A549 (cell line): ENCODE measurements around the gene GABBR2. TPM values are rescaled to one million over a fixed set of nuclear protein-coding genes. Genes with fewer than 3 reads are reported as not detected.

ENCODE experiments used
- ATAC-seq, 2 experiments: fragments of 200-7000 bp in 1 of 2; fragments of >200 bp in 1 of 2; cut with Nextera tagmentation in 1 of 2; cut with Tn5 transposase in 1 of 2; 3 replicates each; pipeline versions ENCODE4 v1.8.0 to v1.9.1; 2018 to 2020; ENCODE audit warnings: mild to moderate bottlenecking in 1 of 2, moderate library complexity in 1 of 2
- CTCF ChIA-PET: fragments of 300-600 bp; sonication (Branson Sonifier 250); formaldehyde crosslinking; extraction: SDS; loops from one replicate; lab custom pipeline; 2021; ENCODE audit warnings: antibody characterized with exemption, inconsistent platforms; lab: Yijun Ruan, JAX
- POLR2A ChIA-PET: fragments of 350-600 bp; formaldehyde crosslinking; extraction: SDS; loops from one replicate; lab custom pipeline; 2021; ENCODE audit warnings: antibody characterized with exemption, inconsistent platforms; lab: Yijun Ruan, JAX
- DNase-seq, 2 experiments: peaks; one replicate each; pipeline versions ENCODE4 v3.0.0 to v3.0.0-alpha.2; 2011 to 2016; ENCODE audit warnings: low read depth in 1 of 2, low spot score in 1 of 2
- FAIRE-seq: peaks from 2 replicates; lab custom pipeline; 2011; peaks lifted over from hg19 to GRCh38; lab: Jason Lieb, UNC
- H3K27ac ChIP-seq, 2 experiments: fragments of >200 bp; sonication (Bioruptor Twin); formaldehyde crosslinking; 3 replicates each; pipeline ENCODE4 v1.5.1; 2016 to 2017
- H3K4me1 ChIP-seq: fragments of >200 bp; sonication (Bioruptor Twin); formaldehyde crosslinking; 3 replicates; pipeline ENCODE4 v1.6.1; 2016
- H3K4me2 ChIP-seq: fragments of >200 bp; sonication (Bioruptor Twin); formaldehyde crosslinking; 3 replicates; pipeline ENCODE4 v1.6.1; 2016
- H3K4me3 ChIP-seq: fragments of >200 bp; sonication (Bioruptor Twin); formaldehyde crosslinking; 3 replicates; pipeline ENCODE4 v1.5.1; 2016
- H3K9me3 ChIP-seq: fragments of >200 bp; sonication (Bioruptor Twin); formaldehyde crosslinking; 3 replicates; pipeline ENCODE4 v1.6.1; 2016
- BHLHE40 ChIP-seq: IDR thresholded peaks from 2 replicates; pipeline ENCODE4 v1.6.1; 2012; ENCODE audit warnings: low read depth, low read length, inconsistent platforms
- CHD4 ChIP-seq: fragments of 200-600 bp; sonication (generic); IDR thresholded peaks from 2 replicates; pipeline ENCODE4 v1.6.1; 2016; ENCODE audit warnings: antibody characterized with exemption, mild to moderate bottlenecking, borderline replicate concordance
- EHF ChIP-seq: fragments of 250-450 bp; sonication (Bioruptor Pico); IDR thresholded peaks from 2 replicates; pipeline ENCODE4 v1.5.0; 2020; ENCODE audit warnings: mild to moderate bottlenecking
- FOSL2 ChIP-seq, 2 experiments: fragments of 450-650 bp in 1 of 2; fragments of >200 bp in 1 of 2; sonication (Bioruptor Twin) in 1 of 2; formaldehyde crosslinking; IDR thresholded peaks; 2 replicates each; pipeline versions ENCODE4 v1.5.0 to v1.6.1; 2016 to 2020; ENCODE audit warnings: mild to moderate bottlenecking in 1 of 2, moderate library complexity in 1 of 2
- FOXS1 ChIP-seq: fragments of 250-450 bp; sonication (Bioruptor Pico); IDR thresholded peaks from 2 replicates; pipeline ENCODE4 v1.5.0; 2020; ENCODE audit warnings: mild to moderate bottlenecking, moderate library complexity
- HEYL ChIP-seq: fragments of 250-450 bp; sonication (Bioruptor Pico); IDR thresholded peaks from 2 replicates; pipeline ENCODE4 v1.8.0; 2021; ENCODE audit warnings: mild to moderate bottlenecking, moderate library complexity
- HOXA7 ChIP-seq: fragments of 250-450 bp; sonication (Bioruptor Pico); IDR thresholded peaks from 2 replicates; pipeline ENCODE4 v1.5.0; 2020; ENCODE audit warnings: mild to moderate bottlenecking, moderate library complexity
- MAFK ChIP-seq: fragments of 450-650 bp; IDR thresholded peaks from 2 replicates; pipeline ENCODE4 v1.6.1; 2014; ENCODE audit not compliant: partially characterized antibody
- MYC ChIP-seq: IDR thresholded peaks from 2 replicates; pipeline ENCODE4 v1.6.1; 2012; ENCODE audit warnings: mild to moderate bottlenecking, inconsistent platforms, low read length, improper control_type of control experiment, borderline replicate concordance
- NFE2L2 ChIP-seq: fragments of 150-350 bp; conservative IDR thresholded peaks from 2 replicates; pipeline ENCODE4 v1.6.1; 2014; ENCODE audit warnings: low read length
- NPAS2 ChIP-seq: fragments of 250-450 bp; sonication (Bioruptor Pico); IDR thresholded peaks from 2 replicates; pipeline ENCODE4 v1.8.0; 2022; ENCODE audit warnings: mild to moderate bottlenecking, moderate library complexity, borderline replicate concordance
- POLR2A ChIP-seq: IDR thresholded peaks from 2 replicates; pipeline ENCODE4 v1.6.1; 2012; ENCODE audit warnings: mild to moderate bottlenecking, low read length
- RAD21 ChIP-seq, 2 experiments: fragments of >200 bp in 1 of 2; sonication (Bioruptor Twin) in 1 of 2; formaldehyde crosslinking in 1 of 2; IDR thresholded peaks in 1 of 2; conservative IDR thresholded peaks in 1 of 2; 2 replicates in 1 of 2; 3 replicates in 1 of 2; pipeline ENCODE4 v1.6.1; 2012 to 2018; ENCODE audit warnings: inconsistent platforms in 1 of 2
- RARB ChIP-seq: fragments of 250-450 bp; sonication (Bioruptor Pico); IDR thresholded peaks from 2 replicates; pipeline ENCODE4 v1.8.0; 2021; ENCODE audit warnings: mild to moderate bottlenecking, moderate library complexity
- RFX5 ChIP-seq: fragments of 450-650 bp; IDR thresholded peaks from 2 replicates; pipeline ENCODE4 v1.7.1; 2014; ENCODE audit warnings: antibody characterized with exemption, mild to moderate bottlenecking, moderate library complexity
- WGBS: methylation state at CpG from one replicate; pipeline ENCODE4 v1.1.6; 2017; ENCODE audit errors: missing lambda C conversion rate; 5-methylcytosine and 5-hydroxymethylcytosine counted together
- polyA plus RNA-seq, 4 experiments: library from polyadenylated mRNA; depleted of rRNA in 3 of 4; stranded (reverse); fragments of >200 nt; fragmentation: RNase III in 1 of 4; extraction: RNeasy Plus Mini Kit Qiagen cat#74134 plus additional on column Dnase treatment in 1 of 4; gene quantifications; 2 replicates in 3 of 4; 3 replicates in 1 of 4; pipeline ENCODE4 v1.2.3, GENCODE V29; 2011 to 2017
- TF ChIP-seq, protein P1 (sequence below): fragments of 150-350 bp; IDR thresholded peaks from 2 replicates; pipeline ENCODE4 v1.6.1; 2014; ENCODE audit warnings: low read depth, mild to moderate bottlenecking, low read length
- TF ChIP-seq, protein P2 (sequence below): fragments of 200-600 bp; sonication (generic); IDR thresholded peaks from 2 replicates; pipeline ENCODE4 v1.6.1; 2016; ENCODE audit warnings: antibody characterized with exemption, mild to moderate bottlenecking, moderate library complexity
- TF ChIP-seq, protein P3 (sequence below): IDR thresholded peaks from 2 replicates; pipeline ENCODE4 v1.6.1; 2012
- TF ChIP-seq, protein P4 (sequence below): IDR thresholded peaks from 2 replicates; pipeline ENCODE4 v1.6.1; 2012
- TF ChIP-seq, protein P5 (sequence below): fragments of 450-650 bp; IDR thresholded peaks from 2 replicates; pipeline ENCODE4 v1.6.1; 2014; ENCODE audit warnings: antibody characterized with exemption
- TF ChIP-seq, protein P6 (sequence below): fragments of >200 bp; sonication (Bioruptor Twin); formaldehyde crosslinking; IDR thresholded peaks from 2 replicates; pipeline ENCODE4 v1.6.1; 2016

The GABBR2 gene
- polyA plus RNA-seq, 2 of the 4 experiments (the other 2 are of a cell fraction), result 0.08 to 0.57 TPM

DNA sequence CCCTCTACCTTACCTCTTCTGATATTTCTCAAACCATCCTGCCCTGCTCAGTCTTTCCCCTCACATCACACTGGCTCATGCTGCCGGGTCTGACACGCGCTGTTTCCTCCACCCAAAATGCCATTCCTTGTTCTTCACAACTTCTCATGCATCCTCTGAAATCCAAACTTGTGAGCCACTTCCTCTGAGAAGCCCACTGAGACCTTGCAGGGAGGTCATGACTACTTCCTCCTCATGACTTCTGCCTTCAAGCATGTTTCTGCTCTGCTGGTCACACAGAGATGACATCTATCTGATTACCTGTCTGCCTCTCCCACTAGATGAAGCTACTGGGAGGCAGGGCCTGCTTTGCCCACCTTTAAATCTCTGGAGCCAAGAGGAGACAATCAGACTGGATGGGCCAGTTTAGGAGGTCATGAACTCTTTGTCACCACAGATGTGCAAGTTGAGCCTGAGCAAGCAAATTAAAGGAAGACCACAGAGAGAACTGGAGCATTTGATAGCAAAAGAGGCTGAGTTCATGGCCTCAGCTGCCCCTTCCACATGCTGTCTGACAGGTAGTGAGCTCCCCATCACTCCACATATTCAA, 333.5 kb downstream of the GABBR2 start:
- peak; percentile 26 to 61; a peak in 4 of 6 replicates for ATAC-seq
- no peaks in the 10 kb centered on the region for H3K9me3 ChIP-seq
- POLR2A ChIA-PET, result interaction anchor here (1.0 kb wide), 1 partner anchor 105 kb away, joined by 3 read pairs; no protein-coding TSS in a partner anchor
- TF ChIP-seq, protein P1, sequence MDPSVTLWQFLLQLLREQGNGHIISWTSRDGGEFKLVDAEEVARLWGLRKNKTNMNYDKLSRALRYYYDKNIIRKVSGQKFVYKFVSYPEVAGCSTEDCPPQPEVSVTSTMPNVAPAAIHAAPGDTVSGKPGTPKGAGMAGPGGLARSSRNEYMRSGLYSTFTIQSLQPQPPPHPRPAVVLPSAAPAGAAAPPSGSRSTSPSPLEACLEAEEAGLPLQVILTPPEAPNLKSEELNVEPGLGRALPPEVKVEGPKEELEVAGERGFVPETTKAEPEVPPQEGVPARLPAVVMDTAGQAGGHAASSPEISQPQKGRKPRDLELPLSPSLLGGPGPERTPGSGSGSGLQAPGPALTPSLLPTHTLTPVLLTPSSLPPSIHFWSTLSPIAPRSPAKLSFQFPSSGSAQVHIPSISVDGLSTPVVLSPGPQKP, result no peak
- TF ChIP-seq, protein P2, sequence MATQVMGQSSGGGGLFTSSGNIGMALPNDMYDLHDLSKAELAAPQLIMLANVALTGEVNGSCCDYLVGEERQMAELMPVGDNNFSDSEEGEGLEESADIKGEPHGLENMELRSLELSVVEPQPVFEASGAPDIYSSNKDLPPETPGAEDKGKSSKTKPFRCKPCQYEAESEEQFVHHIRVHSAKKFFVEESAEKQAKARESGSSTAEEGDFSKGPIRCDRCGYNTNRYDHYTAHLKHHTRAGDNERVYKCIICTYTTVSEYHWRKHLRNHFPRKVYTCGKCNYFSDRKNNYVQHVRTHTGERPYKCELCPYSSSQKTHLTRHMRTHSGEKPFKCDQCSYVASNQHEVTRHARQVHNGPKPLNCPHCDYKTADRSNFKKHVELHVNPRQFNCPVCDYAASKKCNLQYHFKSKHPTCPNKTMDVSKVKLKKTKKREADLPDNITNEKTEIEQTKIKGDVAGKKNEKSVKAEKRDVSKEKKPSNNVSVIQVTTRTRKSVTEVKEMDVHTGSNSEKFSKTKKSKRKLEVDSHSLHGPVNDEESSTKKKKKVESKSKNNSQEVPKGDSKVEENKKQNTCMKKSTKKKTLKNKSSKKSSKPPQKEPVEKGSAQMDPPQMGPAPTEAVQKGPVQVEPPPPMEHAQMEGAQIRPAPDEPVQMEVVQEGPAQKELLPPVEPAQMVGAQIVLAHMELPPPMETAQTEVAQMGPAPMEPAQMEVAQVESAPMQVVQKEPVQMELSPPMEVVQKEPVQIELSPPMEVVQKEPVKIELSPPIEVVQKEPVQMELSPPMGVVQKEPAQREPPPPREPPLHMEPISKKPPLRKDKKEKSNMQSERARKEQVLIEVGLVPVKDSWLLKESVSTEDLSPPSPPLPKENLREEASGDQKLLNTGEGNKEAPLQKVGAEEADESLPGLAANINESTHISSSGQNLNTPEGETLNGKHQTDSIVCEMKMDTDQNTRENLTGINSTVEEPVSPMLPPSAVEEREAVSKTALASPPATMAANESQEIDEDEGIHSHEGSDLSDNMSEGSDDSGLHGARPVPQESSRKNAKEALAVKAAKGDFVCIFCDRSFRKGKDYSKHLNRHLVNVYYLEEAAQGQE, result no peak
- TF ChIP-seq EHF (no peak), RAD21 (conservative IDR thresholded peaks at IDR 0.05 in 1 of 2, IDR thresholded peaks at IDR 0.05 in 1 of 2) (no peak), HOXA7 (CRISPR knock-in tag) (no peak), RARB (CRISPR knock-in tag) (no peak)
- TF ChIP-seq, all 56 proteins: peak for 0
- no peak overlapping the region for H3K4me3 ChIP-seq
- peak overlapping the region; percentile 61 to 72 for H3K27ac ChIP-seq
- H3K4me1 ChIP-seq, result peaks cover 32% of the 10 kb centered on the region
- FAIRE-seq, result no peak
- peak in 1 of 2 experiments; percentile 53 for DNase-seq
- peak overlapping the region; percentile 56 for H3K4me2 ChIP-seq
- CTCF ChIA-PET, result interaction anchor here (1.1 to 1.4 kb wide), 2 partner anchors 11 kb away, joined by 3 to 7 read pairs; no protein-coding TSS in a partner anchor
- 40% methylated on average over 3 of the region's 3 CpGs for WGBS

DNA sequence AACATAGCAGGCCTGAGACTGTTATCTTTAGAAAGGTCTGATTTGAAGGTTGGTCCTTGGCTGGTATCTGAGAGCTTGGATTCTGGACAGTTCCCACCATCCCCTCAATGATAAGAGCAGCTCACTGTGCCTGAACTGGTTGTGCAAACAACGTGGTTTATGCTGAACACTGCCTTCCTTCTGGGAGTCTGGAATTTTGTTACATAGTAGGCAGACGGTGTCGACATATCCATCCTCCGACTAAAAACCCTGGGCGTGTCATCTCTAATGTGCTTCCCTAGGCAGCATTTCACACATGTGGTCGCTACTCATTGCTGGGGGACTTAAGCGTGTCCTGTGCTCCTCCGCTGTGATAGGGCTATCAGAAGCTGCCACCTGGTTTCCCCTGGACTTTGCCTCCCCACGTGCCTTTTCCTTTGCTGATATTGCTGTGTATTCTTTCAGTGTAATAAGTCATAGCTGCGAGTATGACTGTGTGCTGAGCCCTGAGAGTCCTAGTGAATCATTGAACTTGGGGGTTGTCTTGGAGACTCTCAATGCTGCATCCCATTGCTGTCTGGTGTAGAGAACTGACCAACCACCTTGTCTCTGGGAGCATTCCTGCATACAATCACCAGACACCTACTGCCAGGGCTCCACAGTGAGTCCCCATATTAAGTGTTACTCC, 334.2 kb downstream of the GABBR2 start:
- peak; percentile 95 to 96 for ATAC-seq
- H3K27ac ChIP-seq, result peak overlapping the region; percentile 61 to 72

More for the DNA sequence above, 334.2 kb downstream of the GABBR2 start:
- 15% methylated on average over 10 of the region's 10 CpGs for WGBS
- FAIRE-seq (no peak), DNase-seq (peak; percentile 72 to 84)
- Histone ChIP-seq H3K4me2 (peak overlapping the region; percentile 56), H3K4me3 (no peak overlapping the region), H3K9me3 (no peaks in the 10 kb centered on the region), H3K4me1 (peaks cover 26% of the 10 kb centered on the region)
- POLR2A ChIA-PET, result interaction anchor here (1.0 to 1.4 kb wide), 3 partner anchors 11 to 106 kb away, joined by 3 read pairs; no protein-coding TSS in a partner anchor
- CTCF ChIA-PET, result interaction anchor here (1.1 to 1.4 kb wide), 4 partner anchors 10 to 375 kb away, joined by 3 to 7 read pairs (median 4); no protein-coding TSS in a partner anchor
- no peak for TF ChIP-seq POLR2A
- peak; percentile 56; the same call in 1 of the 2 replicates for TF ChIP-seq MYC
- TF ChIP-seq BHLHE40, result peak; percentile 75
- TF ChIP-seq, protein P3, sequence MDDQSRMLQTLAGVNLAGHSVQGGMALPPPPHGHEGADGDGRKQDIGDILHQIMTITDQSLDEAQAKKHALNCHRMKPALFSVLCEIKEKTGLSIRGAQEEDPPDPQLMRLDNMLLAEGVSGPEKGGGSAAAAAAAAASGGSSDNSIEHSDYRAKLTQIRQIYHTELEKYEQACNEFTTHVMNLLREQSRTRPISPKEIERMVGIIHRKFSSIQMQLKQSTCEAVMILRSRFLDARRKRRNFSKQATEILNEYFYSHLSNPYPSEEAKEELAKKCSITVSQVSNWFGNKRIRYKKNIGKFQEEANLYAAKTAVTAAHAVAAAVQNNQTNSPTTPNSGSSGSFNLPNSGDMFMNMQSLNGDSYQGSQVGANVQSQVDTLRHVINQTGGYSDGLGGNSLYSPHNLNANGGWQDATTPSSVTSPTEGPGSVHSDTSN, result no peak
- no peak for TF ChIP-seq NFE2L2
- peak; percentile 36 for TF ChIP-seq MAFK
- no peak for TF ChIP-seq CHD4
- TF ChIP-seq FOSL2 (IDR thresholded peaks at IDR 0.05), result peak; percentile 12; the same call in 1 of the 2 replicates
- peak; percentile 68 for TF ChIP-seq FOSL2 (CRISPR knock-in tag; IDR thresholded peaks at IDR 0.05)
- TF ChIP-seq, protein P4, sequence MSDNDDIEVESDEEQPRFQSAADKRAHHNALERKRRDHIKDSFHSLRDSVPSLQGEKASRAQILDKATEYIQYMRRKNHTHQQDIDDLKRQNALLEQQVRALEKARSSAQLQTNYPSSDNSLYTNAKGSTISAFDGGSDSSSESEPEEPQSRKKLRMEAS, result peak; percentile 73
- TF ChIP-seq, protein P5, sequence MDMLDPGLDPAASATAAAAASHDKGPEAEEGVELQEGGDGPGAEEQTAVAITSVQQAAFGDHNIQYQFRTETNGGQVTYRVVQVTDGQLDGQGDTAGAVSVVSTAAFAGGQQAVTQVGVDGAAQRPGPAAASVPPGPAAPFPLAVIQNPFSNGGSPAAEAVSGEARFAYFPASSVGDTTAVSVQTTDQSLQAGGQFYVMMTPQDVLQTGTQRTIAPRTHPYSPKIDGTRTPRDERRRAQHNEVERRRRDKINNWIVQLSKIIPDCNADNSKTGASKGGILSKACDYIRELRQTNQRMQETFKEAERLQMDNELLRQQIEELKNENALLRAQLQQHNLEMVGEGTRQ, result peak; percentile 74
- no peak for TF ChIP-seq HEYL (CRISPR knock-in tag)
- TF ChIP-seq NPAS2 (CRISPR knock-in tag), result no peak
- TF ChIP-seq, protein P6, sequence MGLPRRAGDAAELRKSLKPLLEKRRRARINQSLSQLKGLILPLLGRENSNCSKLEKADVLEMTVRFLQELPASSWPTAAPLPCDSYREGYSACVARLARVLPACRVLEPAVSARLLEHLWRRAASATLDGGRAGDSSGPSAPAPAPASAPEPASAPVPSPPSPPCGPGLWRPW, result no peak
- no peak for TF ChIP-seq FOXS1 (CRISPR knock-in tag)
- peak; percentile 43; the same call in 1 of the 2 replicates for TF ChIP-seq RFX5
